Occipital lobe (tissue), 2 donors: ENCODE results near the gene SHANK2. TPM values are rescaled to one million over a fixed set of nuclear protein-coding genes. Genes with fewer than 3 reads are reported as not detected.

Experiments
- DNase-seq: peaks from one replicate; lab custom pipeline; 2025; lab: John Stamatoyannopoulos, UW
- total RNA-seq: library from RNA; depleted of rRNA; stranded (reverse); fragments of >200 nt; gene quantifications from one replicate; pipeline ENCODE4 v1.2.3, GENCODE V29; 2014

Gene SHANK2
- total RNA-seq, 1 donor from 2014 or later = 47.1 TPM

GRCh38 chr11:71269603-71270511, 17.5 kb upstream of the SHANK2 start:
- no peak for DNase-seq

- DNase-seq = no peak
These were observed 16.4 kb upstream of the SHANK2 start for GRCh38 chr11:71268706-71269321.

DNA sequence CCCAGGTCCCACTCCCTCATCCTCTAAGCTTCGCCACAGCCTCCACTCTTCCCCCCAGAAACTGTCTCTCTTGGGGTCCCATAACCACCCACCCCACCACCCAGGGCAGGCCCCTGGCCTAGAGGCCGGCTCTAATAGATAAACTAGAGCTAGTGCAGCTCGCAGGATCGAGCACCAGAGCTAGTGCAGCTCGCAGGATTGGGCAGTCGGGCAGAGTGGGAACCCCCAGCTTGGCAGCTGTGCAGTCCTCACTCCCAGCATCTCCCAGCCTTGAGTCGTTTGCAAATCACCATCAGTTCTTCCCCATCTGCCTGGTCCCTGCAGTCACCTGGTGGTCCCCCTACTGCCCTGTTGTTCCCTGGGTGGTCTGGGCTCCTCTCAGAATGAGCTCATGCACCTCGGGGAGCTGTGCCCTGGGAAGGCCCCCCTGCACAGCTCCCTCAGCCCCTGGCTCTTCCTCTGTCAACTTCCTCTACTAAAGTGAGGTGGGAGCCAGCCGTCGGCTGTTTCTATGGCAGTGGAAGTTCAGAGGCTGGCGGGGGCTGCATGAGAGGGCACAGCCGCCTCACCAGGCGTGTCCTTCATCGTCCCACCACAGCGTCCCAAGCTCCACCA, 15.5 kb upstream of the SHANK2 start:
- DNase-seq = no peak

GRCh38 chr11:71266114-71266833, 13.9 kb upstream of the SHANK2 start:
- no peak for DNase-seq

DNA sequence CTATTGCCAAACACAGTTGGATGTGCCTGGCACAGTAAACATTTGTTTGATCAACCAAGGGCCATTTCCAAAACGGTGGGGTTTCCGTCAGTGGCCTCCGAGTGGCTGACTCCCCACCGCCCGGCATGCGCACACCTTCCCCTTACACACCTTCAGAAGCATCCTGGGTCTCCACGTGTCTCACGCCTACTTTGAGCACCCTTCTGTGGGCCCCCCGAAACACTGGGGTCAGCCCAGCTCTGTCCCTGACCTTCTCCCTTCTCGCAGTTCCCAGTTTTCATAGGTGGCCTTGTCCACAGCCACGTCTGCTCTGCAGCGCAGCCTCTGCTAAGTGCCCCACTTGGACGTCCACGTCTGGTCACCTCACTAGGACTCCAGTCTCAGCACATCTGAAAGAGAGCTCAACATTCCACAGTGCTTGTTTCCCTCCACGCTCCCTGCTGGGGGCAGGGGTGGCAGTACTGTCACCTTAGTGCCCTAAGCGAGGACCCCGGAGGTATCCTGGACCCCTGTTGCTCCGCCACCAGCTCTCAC, 13.2 kb upstream of the SHANK2 start:
- DNase-seq = no peak

DNA sequence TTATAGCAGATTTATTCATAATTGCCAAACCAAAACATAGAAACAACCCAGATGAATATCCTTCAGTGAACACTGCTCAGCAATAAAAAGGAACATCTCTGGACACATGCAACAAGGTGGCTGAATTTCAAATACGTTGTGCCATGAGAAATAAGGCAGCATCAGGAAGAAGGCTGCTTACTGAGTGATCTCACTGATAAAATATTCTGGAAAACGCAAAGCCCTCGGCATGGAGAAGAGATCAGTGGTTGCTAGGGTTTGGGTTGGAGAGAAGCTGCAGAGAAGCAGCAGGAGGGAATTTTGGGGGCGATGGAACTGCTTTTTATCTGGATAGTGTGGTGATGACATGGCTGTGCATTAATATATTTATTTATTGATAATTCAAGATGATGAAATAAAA, 11.0 kb upstream of the SHANK2 start:
- no peak for DNase-seq

DNA sequence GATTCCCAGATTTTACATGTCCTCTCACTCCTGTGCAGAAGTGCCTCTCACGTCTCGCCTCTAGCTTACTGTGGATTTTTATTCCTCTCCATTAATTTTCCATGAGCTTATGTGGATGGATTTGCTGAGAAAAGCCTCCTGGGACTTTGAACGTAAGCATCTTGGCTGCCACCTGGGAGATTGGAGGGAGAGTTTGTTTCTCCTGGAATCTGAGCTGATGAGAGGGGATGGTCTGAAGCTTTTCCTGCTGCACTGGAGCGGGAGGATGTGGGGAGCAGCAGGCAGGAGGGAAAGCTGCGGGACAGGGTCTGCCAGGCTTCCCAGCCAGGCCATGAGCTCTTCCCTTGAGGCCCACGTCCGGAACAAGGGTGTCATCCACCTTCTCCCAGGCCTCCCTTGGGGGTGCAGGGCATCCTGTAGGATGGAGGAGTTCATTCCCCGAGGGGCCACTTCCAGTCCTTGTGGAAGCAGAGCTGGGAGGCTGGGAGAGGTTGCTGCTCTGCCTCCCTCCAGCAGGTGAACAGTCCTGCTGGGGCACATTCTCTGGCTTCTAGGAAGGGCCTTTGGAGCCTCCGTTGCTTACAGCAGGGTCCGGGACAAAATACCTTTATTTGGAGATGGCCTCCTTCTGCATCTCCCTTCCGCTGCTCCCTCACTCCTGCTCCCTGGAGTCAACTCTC, 3.6 kb upstream of the SHANK2 start:
- no peak for DNase-seq

DNA sequence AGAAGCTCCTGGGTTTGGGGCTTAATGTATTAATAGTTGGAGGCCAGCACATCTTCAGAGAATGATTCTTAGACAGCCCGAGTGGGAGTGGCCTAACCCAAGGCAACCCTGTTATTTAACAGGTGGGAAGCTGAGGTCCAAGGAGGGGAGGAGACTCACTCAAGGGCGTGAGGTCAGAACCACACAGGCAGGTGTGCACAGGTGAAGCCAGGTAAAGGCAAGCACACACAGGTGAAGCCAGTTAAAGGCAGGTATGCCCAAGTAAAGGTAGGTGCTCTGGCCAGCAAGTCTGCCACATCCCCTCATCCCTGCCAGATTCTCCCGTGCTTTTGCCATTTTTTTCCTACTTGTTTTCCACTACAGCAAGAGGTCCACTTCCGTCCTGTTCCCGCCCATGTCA, 2.9 kb upstream of the SHANK2 start:
- DNase-seq = no peak

DNA sequence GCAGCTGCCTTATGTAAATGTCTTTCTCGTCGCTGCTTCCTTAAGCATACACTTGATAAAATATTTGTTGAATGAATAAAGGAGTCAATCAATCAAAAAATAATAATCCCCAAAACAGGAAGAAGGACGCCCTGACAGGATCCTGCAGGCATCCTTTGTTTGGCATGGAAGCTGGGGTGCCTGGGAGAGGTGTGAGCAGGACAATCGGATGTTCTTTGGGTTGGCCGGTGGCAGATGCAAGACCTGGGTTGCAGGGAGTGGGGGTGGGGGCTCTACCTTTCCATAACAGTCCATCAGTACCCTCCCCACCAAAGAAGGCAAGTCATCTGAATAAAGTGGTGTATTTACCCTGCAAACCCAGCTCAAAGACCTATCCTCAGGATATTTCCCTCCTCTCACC, 1.4 kb upstream of the SHANK2 start:
- DNase-seq = no peak

GRCh38 chr11:71252770-71253730, 673 bp upstream of the SHANK2 start:
- DNase-seq = no peak

DNA sequence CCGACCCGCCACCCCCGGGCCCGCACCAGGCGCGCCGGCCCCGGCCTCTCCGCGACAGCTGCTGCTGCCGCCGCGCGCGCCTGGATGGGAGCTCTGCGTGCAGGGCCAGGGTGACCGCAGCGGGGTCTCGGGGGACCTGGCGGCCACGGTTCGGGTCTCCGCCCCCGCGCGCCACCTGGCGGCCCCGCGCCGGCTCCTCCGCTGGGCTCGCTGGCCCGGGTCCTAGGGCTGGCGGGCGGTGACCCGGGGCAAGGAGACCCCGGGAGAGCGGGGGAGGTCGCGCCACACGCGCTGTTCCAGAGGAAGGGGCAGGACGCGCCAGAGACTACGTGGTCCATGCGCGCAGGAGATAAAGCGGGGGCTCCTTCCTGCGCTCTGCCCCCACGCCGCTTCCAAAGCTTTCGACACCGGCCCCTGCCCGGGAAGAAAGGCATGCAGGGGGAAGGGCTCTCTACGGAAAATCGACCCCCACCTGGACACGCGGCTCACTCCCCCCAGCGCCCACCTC, 562 bp downstream of the SHANK2 start:
- no peak for DNase-seq

- DNase-seq = no peak
These were observed 1.1 kb downstream of the SHANK2 start for GRCh38 chr11:71251151-71251721.

- DNase-seq = no peak
These were observed 1.7 kb downstream of the SHANK2 start for GRCh38 chr11:71250523-71251150.

- DNase-seq = no peak
These were observed 3.1 kb downstream of the SHANK2 start for GRCh38 chr11:71249301-71249700.

GRCh38 chr11:71248656-71249055, 3.7 kb downstream of the SHANK2 start:
- DNase-seq = no peak

DNA sequence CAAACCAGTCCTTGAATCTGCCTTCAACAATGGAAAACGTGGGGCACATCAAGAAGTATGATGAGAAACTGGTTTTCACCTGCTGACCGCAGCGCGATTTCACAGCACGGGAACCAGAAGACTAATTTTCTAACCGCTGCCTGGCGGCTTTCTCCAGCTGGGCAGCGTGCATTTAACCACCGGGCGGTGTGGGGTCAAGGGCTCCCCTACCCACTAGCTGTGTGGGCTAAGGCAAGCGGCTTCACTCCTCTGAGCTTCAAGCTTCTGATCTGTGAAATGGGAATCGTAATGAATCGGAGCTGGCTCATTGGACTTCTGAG, 4.2 kb downstream of the SHANK2 start:
- DNase-seq = no peak

DNA sequence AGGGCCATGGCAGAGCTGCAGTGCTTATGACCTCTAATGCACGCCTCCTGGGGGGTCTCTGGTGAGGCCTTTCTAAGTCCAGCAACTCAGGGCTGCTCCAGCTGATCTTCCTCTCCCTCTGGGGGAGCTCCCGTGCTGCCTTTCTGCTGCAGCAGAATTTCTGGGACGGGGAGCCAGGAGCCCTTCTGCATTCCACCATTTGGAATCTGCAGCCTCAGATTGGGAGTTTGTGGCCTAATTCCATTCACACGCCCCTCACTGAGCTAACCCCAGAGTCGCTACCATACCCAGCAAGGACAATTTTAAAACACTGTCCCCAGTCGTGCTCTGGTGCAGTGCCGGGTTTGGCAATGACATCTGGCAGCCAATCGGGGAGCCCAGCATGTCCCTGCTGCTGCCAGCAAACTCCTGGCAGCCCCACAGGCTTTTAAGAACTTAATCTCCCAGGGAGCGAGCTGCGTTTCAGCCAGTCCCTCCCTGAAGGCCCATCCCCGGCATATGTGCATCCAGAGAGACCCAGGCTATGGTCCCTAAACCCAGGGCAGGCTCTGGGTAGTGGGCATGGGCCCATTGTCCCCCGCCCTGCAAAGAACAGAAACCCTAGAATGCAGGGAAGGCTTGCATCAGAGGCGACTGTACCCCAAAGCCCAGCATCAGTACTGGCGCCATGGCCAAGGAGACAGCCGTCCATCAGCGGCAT, 4.7 kb downstream of the SHANK2 start:
- DNase-seq = no peak

DNA sequence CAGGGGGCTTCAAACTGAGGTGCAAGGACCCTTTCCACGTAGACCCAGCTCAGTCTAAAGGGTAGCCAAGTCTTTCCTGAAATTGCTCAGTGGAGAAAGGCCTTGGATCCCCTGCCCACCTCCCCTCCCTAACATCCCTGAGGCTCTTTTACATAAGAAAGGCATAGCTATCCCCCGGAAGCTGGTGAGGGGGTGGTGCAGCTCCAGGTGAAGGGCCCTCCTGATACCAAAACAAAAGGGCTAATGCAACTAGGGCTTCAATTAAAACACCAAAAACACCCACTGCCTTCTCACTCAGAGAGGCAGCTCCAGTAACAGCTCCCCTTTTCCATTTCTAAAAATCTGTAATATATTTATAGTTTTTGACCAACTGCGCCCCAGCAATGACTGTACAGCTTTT, 5.8 kb downstream of the SHANK2 start:
- no peak for DNase-seq
